ENCODE measurements around the gene NUB1.

DNA sequence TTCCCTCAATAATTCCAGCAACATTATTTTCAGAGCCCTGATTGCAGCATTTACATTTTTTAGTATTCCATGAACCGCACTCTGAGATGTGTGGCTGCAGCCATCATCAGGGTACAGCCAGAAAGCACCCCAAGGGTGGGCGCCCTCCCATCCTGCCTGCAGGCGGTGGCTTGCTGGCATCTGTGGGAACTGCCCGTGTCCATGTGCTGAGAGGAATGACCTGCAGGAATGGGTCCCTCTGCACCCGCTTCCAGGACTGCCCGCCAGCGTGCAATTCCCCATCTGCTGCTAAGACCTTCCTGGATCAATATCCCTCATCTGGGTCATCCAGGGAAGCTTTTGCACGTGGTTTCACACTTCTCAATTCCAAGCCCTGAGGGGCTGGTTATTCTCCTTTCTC lies 32.8 kb upstream of the NUB1 start:
- TF ChIP-seq, protein P1, sequence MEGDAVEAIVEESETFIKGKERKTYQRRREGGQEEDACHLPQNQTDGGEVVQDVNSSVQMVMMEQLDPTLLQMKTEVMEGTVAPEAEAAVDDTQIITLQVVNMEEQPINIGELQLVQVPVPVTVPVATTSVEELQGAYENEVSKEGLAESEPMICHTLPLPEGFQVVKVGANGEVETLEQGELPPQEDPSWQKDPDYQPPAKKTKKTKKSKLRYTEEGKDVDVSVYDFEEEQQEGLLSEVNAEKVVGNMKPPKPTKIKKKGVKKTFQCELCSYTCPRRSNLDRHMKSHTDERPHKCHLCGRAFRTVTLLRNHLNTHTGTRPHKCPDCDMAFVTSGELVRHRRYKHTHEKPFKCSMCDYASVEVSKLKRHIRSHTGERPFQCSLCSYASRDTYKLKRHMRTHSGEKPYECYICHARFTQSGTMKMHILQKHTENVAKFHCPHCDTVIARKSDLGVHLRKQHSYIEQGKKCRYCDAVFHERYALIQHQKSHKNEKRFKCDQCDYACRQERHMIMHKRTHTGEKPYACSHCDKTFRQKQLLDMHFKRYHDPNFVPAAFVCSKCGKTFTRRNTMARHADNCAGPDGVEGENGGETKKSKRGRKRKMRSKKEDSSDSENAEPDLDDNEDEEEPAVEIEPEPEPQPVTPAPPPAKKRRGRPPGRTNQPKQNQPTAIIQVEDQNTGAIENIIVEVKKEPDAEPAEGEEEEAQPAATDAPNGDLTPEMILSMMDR (IDR thresholded peaks at IDR 0.05), result no peak
- TF ChIP-seq POLR2A (IDR thresholded peaks at IDR 0.05), result no peak

Measured in heart left ventricle (tissue), 13 donors.